ENCODE measurements around the gene FAM111A. TPM values are rescaled to one million over a fixed set of nuclear protein-coding genes. Genes with fewer than 3 reads are reported as not detected.
A peak's percentile ranks its signal among the peaks of the same experiment; 100 is the strongest.

FAM111A gene
- total and polyA plus RNA-seq, 10 of the 15 experiments (the other 5 are each of a cell fraction or from before 2014, with no cell fraction given) = 26.6 to 95.0 (median 67.5) TPM

DNA sequence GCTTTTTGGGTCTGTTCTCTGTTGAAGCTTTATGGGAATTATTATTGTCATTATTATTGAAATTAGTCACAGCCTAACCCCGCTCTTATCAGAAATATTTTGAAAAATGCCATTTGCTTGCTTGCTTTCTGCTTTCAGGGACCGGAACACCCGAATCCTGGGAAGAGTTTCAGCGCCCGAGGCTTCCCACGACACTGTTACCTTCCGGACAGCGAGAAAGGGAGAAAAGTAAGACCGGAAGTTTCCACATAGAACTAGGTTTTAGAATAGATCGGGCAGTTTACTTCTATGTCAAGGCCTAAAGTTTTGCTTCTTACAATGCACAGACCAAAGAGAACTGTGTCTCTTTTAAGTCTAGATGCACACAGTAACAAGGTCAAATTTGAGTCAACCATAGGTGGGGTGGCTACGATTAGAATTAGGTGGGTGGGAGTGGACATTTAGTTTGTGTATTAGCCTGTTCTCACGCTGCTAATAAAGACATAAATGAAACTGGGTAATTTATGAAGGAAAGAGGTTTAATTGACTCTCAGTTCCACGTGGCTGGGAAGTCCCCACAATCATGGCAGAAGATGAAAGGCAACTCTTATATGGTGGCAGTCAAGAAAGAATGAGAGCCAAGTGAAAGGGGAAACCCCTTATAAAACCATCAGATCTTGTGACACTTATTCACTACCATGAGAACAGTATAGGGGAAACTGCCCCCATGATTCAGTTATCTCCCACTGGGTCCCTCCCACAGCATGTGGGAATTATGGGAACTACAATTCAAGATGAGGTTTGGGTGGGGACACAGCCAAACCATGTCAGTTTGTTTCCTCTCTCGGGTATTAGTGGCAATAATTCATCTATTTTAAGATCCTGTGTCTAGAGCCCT is 57.1 kb downstream of the FAM111A start:
- Histone ChIP-seq H3K9ac (ENCODE audit: control insufficient read depth, insufficient read depth, low read length) (peak overlapping the region; percentile 45), H4K20me1 (ENCODE audit: control insufficient read depth, insufficient read depth) (no peaks in the 10 kb centered on the region), H2AFZ (ENCODE audit: control insufficient read depth, low read depth, low read length) (peak overlapping the region; percentile 57), H3K4me2 (ENCODE audit: control insufficient read depth, insufficient read depth) (peak overlapping the region; percentile 51; the same call in 1 of the 2 replicates), H3K27ac (ENCODE audit: control insufficient read depth, insufficient read depth) (peak overlapping the region; percentile 94), H3K9me3 (replicated peaks; ENCODE audit: control insufficient read depth, insufficient read depth, low read length) (no peaks in the 10 kb centered on the region; the same call in 2 of the 3 replicates), H3K4me1 (ENCODE audit: control insufficient read depth, insufficient read depth, low read length) (peaks cover 35% of the 10 kb centered on the region), H3K4me3 (no peak overlapping the region), H3K36me3 (ENCODE audit: control insufficient read depth in 2 of 2, insufficient read depth in 2 of 2, low read length in 1 of 2) (peaks cover 15 to 28% of the 10 kb centered on the region in 2 experiments; a peak in 3 of 4 replicates), H3K79me2 (ENCODE audit: control insufficient read depth, insufficient read depth, low read length) (no peaks in the 10 kb centered on the region; the same call in 1 of the 2 replicates), H3K27me3 (replicated peaks in 1 of 2; ENCODE audit: control insufficient read depth in 2 of 2, insufficient read depth in 2 of 2, low read length in 1 of 2) (no peaks in the 10 kb centered on the region)
- in situ Hi-C loops (cut with MboI) = loop anchor here (25.0 kb wide), 1 partner anchor 1563 kb away; the partner anchor contains the start of gene MS4A15
- FAIRE-seq = peak; percentile 75
- ATAC-seq = peak; percentile 83
- DNase-seq (ENCODE audit: low read depth, low spot score) = peak; percentile 95
- ChIA-PET SMC1A (ENCODE audit: uncharacterized antibody, unreplicated experiment) (interaction anchor here (0.6 to 8.5 kb wide), 16 partner anchors 8 to 186 kb away, joined by 3 to 155 read pairs (median 4); partner anchors contain the start of genes DTX4 and MPEG1), CTCF (interaction anchor here (0.6 to 33.5 kb wide), 8 partner anchors 12 to 552 kb away, joined by 3 to 1180 read pairs (median 4); partner anchors contain the start of genes DTX4 and MPEG1), POLR2A (interaction anchor here (0.6 to 2.7 kb wide), 11 partner anchors 10 to 1483 kb away, joined by 3 to 19 read pairs (median 6); partner anchors contain the start of genes DTX4 and MPEG1), RAD21 (ENCODE audit: unreplicated experiment) (interaction anchor here (0.7 to 10.8 kb wide), 13 partner anchors 10 to 59 kb away, joined by 3 to 183 read pairs (median 6); partner anchors contain the start of genes DTX4 and MPEG1)
- intact Hi-C loops (cut with micrococcal nuclease; ENCODE audit: unreplicated experiment) = loop anchor here (1.0 to 2.0 kb wide), 5 partner anchors 9 to 231 kb away; no protein-coding TSS in a partner anchor
- 6% methylated on average over 14 of the region's 14 CpGs for WGBS (ENCODE audit: insufficient coverage, insufficient replicate concordance, low lambda C conversion rate, missing lambda C conversion rate)
- TSS peak; percentile 79 for BruUV-seq (replicated peaks)
- 0 out of 2 replicates have a peak, but pooled peaks have one; percentile 42 for TF ChIP-seq JUND (IDR thresholded peaks at IDR 0.05; ENCODE audit: low read depth, low read length)
- peak; percentile 72; the same call in 1 of the 2 replicates for TF ChIP-seq POLR2AphosphoS5 (IDR thresholded peaks at IDR 0.05; ENCODE audit: low read length)
- peak; percentile 67; the same call in 1 of the 2 replicates for TF ChIP-seq BCL11A (IDR thresholded peaks at IDR 0.05; ENCODE audit: low read depth, low read length)
- TF ChIP-seq, protein P1, sequence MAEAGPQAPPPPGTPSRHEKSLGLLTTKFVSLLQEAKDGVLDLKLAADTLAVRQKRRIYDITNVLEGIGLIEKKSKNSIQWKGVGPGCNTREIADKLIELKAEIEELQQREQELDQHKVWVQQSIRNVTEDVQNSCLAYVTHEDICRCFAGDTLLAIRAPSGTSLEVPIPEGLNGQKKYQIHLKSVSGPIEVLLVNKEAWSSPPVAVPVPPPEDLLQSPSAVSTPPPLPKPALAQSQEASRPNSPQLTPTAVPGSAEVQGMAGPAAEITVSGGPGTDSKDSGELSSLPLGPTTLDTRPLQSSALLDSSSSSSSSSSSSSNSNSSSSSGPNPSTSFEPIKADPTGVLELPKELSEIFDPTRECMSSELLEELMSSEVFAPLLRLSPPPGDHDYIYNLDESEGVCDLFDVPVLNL (IDR thresholded peaks at IDR 0.05; ENCODE audit: low read depth, low read length) = no peak
- peak; percentile 100 for TF ChIP-seq GATAD2B (conservative IDR thresholded peaks at IDR 0.05; ENCODE audit: low read depth)
- no peak for TF ChIP-seq SREBF2 (IDR thresholded peaks at IDR 0.05; ENCODE audit: low read length)
- 0 out of 2 replicates have a peak, but pooled peaks have one; percentile 28 for TF ChIP-seq ZNF207 (IDR thresholded peaks at IDR 0.05; ENCODE audit: borderline replicate concordance)
- TF ChIP-seq PAX8 (IDR thresholded peaks at IDR 0.05) = no peak
- TF ChIP-seq CBFB (IDR thresholded peaks at IDR 0.05; ENCODE audit: low read depth) = 0 out of 2 replicates have a peak, but pooled peaks have one; percentile 29
- TF ChIP-seq, protein P2, sequence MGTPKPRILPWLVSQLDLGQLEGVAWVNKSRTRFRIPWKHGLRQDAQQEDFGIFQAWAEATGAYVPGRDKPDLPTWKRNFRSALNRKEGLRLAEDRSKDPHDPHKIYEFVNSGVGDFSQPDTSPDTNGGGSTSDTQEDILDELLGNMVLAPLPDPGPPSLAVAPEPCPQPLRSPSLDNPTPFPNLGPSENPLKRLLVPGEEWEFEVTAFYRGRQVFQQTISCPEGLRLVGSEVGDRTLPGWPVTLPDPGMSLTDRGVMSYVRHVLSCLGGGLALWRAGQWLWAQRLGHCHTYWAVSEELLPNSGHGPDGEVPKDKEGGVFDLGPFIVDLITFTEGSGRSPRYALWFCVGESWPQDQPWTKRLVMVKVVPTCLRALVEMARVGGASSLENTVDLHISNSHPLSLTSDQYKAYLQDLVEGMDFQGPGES (IDR thresholded peaks at IDR 0.05) = no peak
- TF ChIP-seq JUNB (IDR thresholded peaks at IDR 0.05) = peak; percentile 63
- no peak for TF ChIP-seq IRF5 (IDR thresholded peaks at IDR 0.05; ENCODE audit: borderline replicate concordance)
- peak; percentile 52; the same call in 1 of the 3 replicates for TF ChIP-seq POU2F2 (IDR thresholded peaks at IDR 0.05; ENCODE audit: borderline replicate concordance, low read depth, low read length)
- TF ChIP-seq RAD21 (IDR thresholded peaks at IDR 0.05; ENCODE audit: insufficient read depth, low read depth, low read length) = no peak
- TF ChIP-seq SIN3A (IDR thresholded peaks at IDR 0.05; ENCODE audit: low read depth, low read length) = no peak
- TF ChIP-seq NFXL1 (IDR thresholded peaks at IDR 0.05; ENCODE audit: borderline replicate concordance) = no peak
- peak; percentile 79 for TF ChIP-seq RUNX3 (IDR thresholded peaks at IDR 0.05; ENCODE audit: low read length)
- no peak for TF ChIP-seq SREBF1 (IDR thresholded peaks at IDR 0.05; ENCODE audit: low read length)
- no peak for TF ChIP-seq RFX5 (IDR thresholded peaks at IDR 0.05; ENCODE audit: low read depth, low read length)

All from GM12878 (cell line).